IMR-90 (cell line): Measurements from ENCODE around the gene KAZN. TPM values are rescaled to one million over a fixed set of nuclear protein-coding genes. Genes with fewer than 3 reads are reported as not detected.

Experiments used
- ATAC-seq: fragments of 200-7000 bp; cut with Tn5 transposase; 2 replicates; pipeline ENCODE4 v1.9.1; 2020; ENCODE audit warnings: low read depth, mild to moderate bottlenecking, moderate library complexity
- BruUV-seq: library from RNA; stranded (reverse); fragments of 400-500 nt; replicated peaks from 2 replicates; lab custom pipeline; 2021; lab: Mats Ljungman, UMichigan
- CTCF ChIA-PET: fragments of 300-600 bp; formaldehyde crosslinking; extraction: SDS; loops from one replicate; lab custom pipeline; 2021; ENCODE audit warnings: antibody characterized with exemption; lab: Yijun Ruan, JAX
- POLR2A ChIA-PET: fragments of 300-600 bp; sonication (Branson Sonifier 250); formaldehyde crosslinking; loops from one replicate; lab custom pipeline; 2022; ENCODE audit warnings: antibody characterized with exemption; ENCODE audit not compliant: unreplicated experiment; lab: Charles Lee
- DNase-seq: peaks from one replicate; pipeline ENCODE4 v3.0.0; 2013
- H2AFZ ChIP-seq: replicated peaks from 2 replicates; pipeline ENCODE3; 2013; ENCODE audit warnings: low read length, mild to moderate bottlenecking; ENCODE audit not compliant: poor library complexity
- H2AK5ac ChIP-seq: 2 replicates; pipeline ENCODE4 v1.6.1; 2013; ENCODE audit warnings: low read depth, low read length, inconsistent platforms
- H2AK9ac ChIP-seq: replicated peaks from 2 replicates; pipeline ENCODE3; 2013; ENCODE audit warnings: mild to moderate bottlenecking, low read depth, low read length, moderate library complexity; ENCODE audit not compliant: poor library complexity
- H2BK120ac ChIP-seq: 2 replicates; pipeline ENCODE4 v1.6.1; 2013; ENCODE audit warnings: low read depth, low read length, inconsistent platforms
- H2BK15ac ChIP-seq: 3 replicates; pipeline ENCODE4 v1.6.1; 2013; ENCODE audit warnings: low read depth, low read length, inconsistent platforms
- H2BK20ac ChIP-seq: 2 replicates; pipeline ENCODE4 v1.6.1; 2013; ENCODE audit warnings: low read depth, mild to moderate bottlenecking, inconsistent platforms, low read length, moderate library complexity
- H2BK5ac ChIP-seq: 2 replicates; pipeline ENCODE4 v1.6.1; 2013; ENCODE audit warnings: mild to moderate bottlenecking, low read depth, low read length, inconsistent platforms; ENCODE audit not compliant: poor library complexity, severe bottlenecking
- H3K14ac ChIP-seq: replicated peaks from 2 replicates; pipeline ENCODE4 v1.6.1; 2013; ENCODE audit warnings: low read depth, low read length, inconsistent platforms
- H3K18ac ChIP-seq: 2 replicates; pipeline ENCODE4 v1.6.1; 2013; ENCODE audit warnings: low read depth, low read length, control low read depth
- H3K23ac ChIP-seq: 2 replicates; pipeline ENCODE4 v1.6.1; 2013; ENCODE audit warnings: low read depth, low read length, inconsistent platforms
- H3K27ac ChIP-seq: 2 replicates; pipeline ENCODE4 v1.5.1; 2013; ENCODE audit warnings: mild to moderate bottlenecking, control low read depth, low read length; ENCODE audit not compliant: insufficient read depth
- H3K27me3 ChIP-seq: 2 replicates; pipeline ENCODE4 v1.6.1; 2013; ENCODE audit warnings: low read length; ENCODE audit not compliant: control insufficient read depth, insufficient read depth
- H3K36me3 ChIP-seq: 2 replicates; pipeline ENCODE4 v1.6.1; 2013; ENCODE audit warnings: low read length, mixed read lengths; ENCODE audit not compliant: control insufficient read depth, insufficient read depth
- H3K4ac ChIP-seq: 2 replicates; pipeline ENCODE4 v1.6.1; 2013; ENCODE audit warnings: low read depth, low read length, inconsistent platforms
- H3K4me1 ChIP-seq: 2 replicates; pipeline ENCODE4 v1.6.1; 2013; ENCODE audit warnings: low read length, mixed read lengths; ENCODE audit not compliant: control insufficient read depth, insufficient read depth
- H3K4me2 ChIP-seq: 2 replicates; pipeline ENCODE4 v1.6.1; 2013; ENCODE audit warnings: low read depth, mild to moderate bottlenecking, control low read depth, low read length, moderate library complexity
- H3K4me3 ChIP-seq: 2 replicates; pipeline ENCODE4 v1.5.1; 2013; ENCODE audit warnings: low read depth, mild to moderate bottlenecking, control low read depth, low read length, moderate library complexity; ENCODE audit not compliant: insufficient read depth
- H3K56ac ChIP-seq: 2 replicates; pipeline ENCODE4 v1.6.1; 2013; ENCODE audit warnings: low read length, inconsistent platforms; ENCODE audit not compliant: insufficient read depth; ENCODE audit errors: extremely low read depth
- H3K79me1 ChIP-seq, 2 experiments: 2 replicates each; pipeline ENCODE4 v1.6.1; 2013; ENCODE audit warnings: low read length in 2 of 2, inconsistent platforms in 1 of 2, low read depth in 1 of 2
- H3K9ac ChIP-seq: 2 replicates; pipeline ENCODE4 v1.6.1; 2013; ENCODE audit warnings: low read depth, low read length, control low read depth
- H3K9me1 ChIP-seq: 2 replicates; pipeline ENCODE4 v1.6.1; 2013; ENCODE audit warnings: low read length, inconsistent platforms; ENCODE audit not compliant: insufficient read depth
- H3K9me3 ChIP-seq: 2 replicates; pipeline ENCODE4 v1.6.1; 2013; ENCODE audit warnings: low read length; ENCODE audit not compliant: control insufficient read depth, insufficient read depth
- H4K20me1 ChIP-seq: 2 replicates; pipeline ENCODE4 v1.6.1; 2013; ENCODE audit warnings: low read length, inconsistent platforms; ENCODE audit not compliant: insufficient read depth
- H4K5ac ChIP-seq: 2 replicates; pipeline ENCODE4 v1.6.1; 2013; ENCODE audit warnings: mild to moderate bottlenecking, low read depth, low read length, control low read depth
- H4K8ac ChIP-seq, 2 experiments: 2 replicates each; pipeline ENCODE4 v1.6.1; 2013; ENCODE audit warnings: low read depth in 2 of 2, low read length in 2 of 2, control low read depth in 1 of 2, inconsistent platforms in 1 of 2
- H4K91ac ChIP-seq: 2 replicates; pipeline ENCODE4 v1.6.1; 2013; ENCODE audit warnings: low read depth, low read length, inconsistent platforms; ENCODE audit not compliant: insufficient read depth
- BHLHE40 ChIP-seq: fragments of 150-350 bp; IDR thresholded peaks from 2 replicates; pipeline ENCODE4 v1.6.1; 2016; ENCODE audit warnings: mild to moderate bottlenecking, low read depth, low read length
- MAZ ChIP-seq: IDR thresholded peaks from 2 replicates; pipeline ENCODE4 v1.6.1; 2012; ENCODE audit warnings: low read depth, mild to moderate bottlenecking, low read length, improper control_type of control experiment, moderate library complexity, borderline replicate concordance
- MXI1 ChIP-seq: IDR thresholded peaks from 2 replicates; pipeline ENCODE4 v1.6.1; 2012; ENCODE audit warnings: low read depth, mild to moderate bottlenecking, low read length, moderate library complexity, borderline replicate concordance
- WGBS, 2 experiments: methylation state at CpG; one replicate each; pipeline versions ENCODE4 v1.1.5 to v1.1.7; 2013; ENCODE audit warnings: missing lambda C conversion rate in 2 of 2; ENCODE audit not compliant: insufficient read length in 1 of 2; ENCODE audit errors: extremely low coverage in 2 of 2; 5-methylcytosine and 5-hydroxymethylcytosine counted together
- dilution Hi-C: fragments of 300-500 bp; cut with HindIII; formaldehyde crosslinking; loops from one replicate; pipeline ENCODE4 v1.14.3; 2018; ENCODE audit warnings: low sequenced_read_pairs; ENCODE audit not compliant: unreplicated experiment
- in situ Hi-C: fragments of 300-500 bp; cut with MboI; formaldehyde crosslinking; loops from 3 replicates; pipeline ENCODE4 v1.14.3; 2019; ENCODE audit warnings: low sequenced_read_pairs, inconsistent platforms, mixed read lengths
- intact Hi-C: fragments of 100-400 bp; cut with micrococcal nuclease; formaldehyde crosslinking; loops from 2 replicates; pipeline ENCODE4 v1.10.0; 2022
- polyA plus RNA-seq, 3 experiments: library from polyadenylated mRNA; depleted of rRNA; stranded (reverse); fragments of >200 nt; gene quantifications; 2 replicates each; pipeline ENCODE4 v1.2.3, GENCODE V29; 2012; ENCODE audit warnings: low replicate concordance in 1 of 3
- total RNA-seq: library from RNA; depleted of rRNA; stranded (reverse); fragments of >200 nt; gene quantifications from 2 replicates; pipeline ENCODE4 v1.2.3, GENCODE V29; 2012

KAZN gene
- total and polyA plus RNA-seq, 2 of the 4 experiments (the other 2 are of a cell fraction) = 5.2 to 10.5 TPM

GRCh38 chr1:15153184-15153841, 554.8 kb downstream of the KAZN start, which contains the start of gene TMEM51:
Gene TMEM51 (plus strand): TSS chr1:15153747. CDS start chr1:15215088, 61,341 bp downstream.
- H4K8ac ChIP-seq = peak within 1 kb of the TSS in 1 of 2 experiments; percentile 41; a peak in 2 of 4 replicates
- H3K79me1 ChIP-seq = peaks cover 35 to 43% of the 10 kb centered on the region in 2 experiments
- peak within 1 kb of the TSS; percentile 74 for H3K27ac ChIP-seq
- BruUV-seq = no TSS peak
- ATAC-seq (peak; percentile 81), DNase-seq (peak; percentile 64)
- peak within 1 kb of the TSS; percentile 92 for H3K14ac ChIP-seq
- peak within 1 kb of the TSS; percentile 92 for H2AK9ac ChIP-seq
- peak within 1 kb of the TSS; percentile 57; the same call in 1 of the 2 replicates for H2AK5ac ChIP-seq
- peak within 1 kb of the TSS; percentile 91 for H3K4me2 ChIP-seq
- H2AFZ ChIP-seq = peak within 1 kb of the TSS; percentile 84
- intact Hi-C loops = loop anchor here (2.0 kb wide), 2 partner anchors 59 to 277 kb away; no protein-coding TSS in a partner anchor
- peak within 1 kb of the TSS; percentile 80 for H3K4me3 ChIP-seq
- POLR2A ChIA-PET = no interaction called here
- 0 out of 2 replicates have a peak, but pooled peaks cover 3% of the 10 kb centered on the region for H3K27me3 ChIP-seq
- peak within 1 kb of the TSS; percentile 43 for H4K5ac ChIP-seq
- in situ Hi-C loops = loop anchor here (5.0 to 10.0 kb wide), 2 partner anchors 119 to 271 kb away; no protein-coding TSS in a partner anchor
- TF ChIP-seq MXI1 (no peak), MAZ (peak; percentile 21; the same call in 1 of the 2 replicates), BHLHE40 (no peak)
- H4K91ac ChIP-seq = peak within 1 kb of the TSS; percentile 66
- H2BK20ac ChIP-seq = peak within 1 kb of the TSS; percentile 4
- peak within 1 kb of the TSS; percentile 87 for H3K4ac ChIP-seq
- peaks cover 6% of the 10 kb centered on the region for H4K20me1 ChIP-seq
- peak within 1 kb of the TSS; percentile 66 for H3K23ac ChIP-seq
- H3K9me1 ChIP-seq = peaks cover 24% of the 10 kb centered on the region
- H2BK15ac ChIP-seq = 0 out of 3 replicates have a peak within 1 kb of the TSS, but pooled peaks have one; percentile 45
- H2BK120ac ChIP-seq = peak within 1 kb of the TSS; percentile 48
- H3K9ac ChIP-seq = peak within 1 kb of the TSS; percentile 76
- H2BK5ac ChIP-seq = peak within 1 kb of the TSS; percentile 45
- 2% methylated on average over 11 of the region's 56 CpGs; no CpG with 5 or more reads in 1 of the 2 experiments for WGBS, 2 experiments
- peaks cover 25% of the 10 kb centered on the region for H3K4me1 ChIP-seq
- H3K56ac ChIP-seq = peak within 1 kb of the TSS; percentile 46; the same call in 1 of the 2 replicates
- peak within 1 kb of the TSS; percentile 71 for H3K18ac ChIP-seq
- CTCF ChIA-PET = interaction anchor here (0.6 to 2.4 kb wide), 13 partner anchors 12 to 1379 kb away, joined by 3 to 14 read pairs (median 3); no protein-coding TSS in a partner anchor
- peaks cover 3% of the 10 kb centered on the region for H3K36me3 ChIP-seq
- dilution Hi-C loops = no loop called here
- peaks cover 3% of the 10 kb centered on the region; the same call in 1 of the 2 replicates for H3K9me3 ChIP-seq
